Right kidney (tissue), 1 donor: ENCODE data around the gene MYO1F.
"Not testable (repeated sequence)": the region's sequence is repeated elsewhere in the genome, so short reads cannot be mapped to it uniquely, and the experiment has no call there.

Experiments used
- DNase-seq: peaks from one replicate; pipeline ENCODE4 v3.0.0-alpha.2; 2016

MYO1F gene

DNA sequence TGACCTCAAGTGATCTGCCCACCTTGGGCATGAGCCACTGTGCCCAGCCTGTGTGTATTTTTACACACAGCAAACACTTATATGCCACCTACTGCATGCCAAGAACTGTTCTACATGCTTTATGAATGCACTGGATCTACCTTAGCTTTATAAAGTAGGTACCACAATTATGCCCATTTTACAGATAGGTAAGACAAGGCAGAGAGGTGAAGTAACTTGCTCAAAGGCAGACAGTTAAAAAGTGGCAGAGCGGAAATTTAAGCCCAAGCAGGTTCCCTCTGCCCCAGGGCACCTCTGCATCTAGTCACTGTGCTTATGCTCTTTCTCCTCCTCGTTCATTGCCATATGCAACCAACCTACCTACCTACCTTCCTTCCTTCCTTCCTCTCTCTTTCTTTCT lies 22.8 kb upstream of the MYO1F start:
- DNase-seq, result no peak

DNA sequence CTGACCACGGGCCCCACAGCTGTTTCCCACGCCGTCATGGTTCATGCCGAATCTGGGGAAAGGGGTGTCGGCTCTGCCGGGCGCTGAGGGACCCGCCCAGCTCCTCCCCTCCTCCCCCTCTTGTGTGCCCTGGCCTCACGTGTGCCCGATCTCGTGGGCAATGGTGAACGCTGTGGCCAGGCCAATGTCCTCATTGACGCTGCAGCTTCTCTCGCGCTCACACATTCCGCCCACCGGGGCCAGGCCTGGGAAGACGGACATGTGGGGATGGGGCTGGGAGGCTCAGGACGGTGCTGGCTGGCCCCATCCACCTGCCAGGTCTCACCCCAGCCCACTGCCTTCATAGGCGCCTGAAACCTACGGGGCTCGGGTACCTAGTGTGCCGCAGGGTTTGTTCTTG lies 18.9 kb upstream of the MYO1F start:
- no peak for DNase-seq

DNA sequence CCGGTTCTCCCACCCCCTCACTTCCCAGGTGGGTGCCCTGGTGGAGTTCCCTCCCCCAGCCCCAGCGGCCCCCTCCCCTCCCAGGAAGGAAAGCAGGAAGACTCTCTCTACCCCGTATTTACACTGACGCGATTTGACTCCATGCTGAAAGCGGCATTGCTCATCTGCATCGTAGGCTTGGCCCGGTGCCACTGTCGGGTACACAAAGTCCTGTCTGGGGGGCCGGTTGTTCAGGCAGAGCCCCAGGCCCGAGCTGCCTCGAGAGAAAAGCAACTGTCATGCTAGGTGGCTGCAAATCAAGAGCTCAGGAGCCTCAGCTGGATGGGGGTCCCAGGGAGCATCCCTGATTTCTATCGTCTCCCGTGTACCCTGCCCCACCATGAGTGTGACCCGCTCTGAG lies 18.4 kb upstream of the MYO1F start:
- no peak for DNase-seq

DNA sequence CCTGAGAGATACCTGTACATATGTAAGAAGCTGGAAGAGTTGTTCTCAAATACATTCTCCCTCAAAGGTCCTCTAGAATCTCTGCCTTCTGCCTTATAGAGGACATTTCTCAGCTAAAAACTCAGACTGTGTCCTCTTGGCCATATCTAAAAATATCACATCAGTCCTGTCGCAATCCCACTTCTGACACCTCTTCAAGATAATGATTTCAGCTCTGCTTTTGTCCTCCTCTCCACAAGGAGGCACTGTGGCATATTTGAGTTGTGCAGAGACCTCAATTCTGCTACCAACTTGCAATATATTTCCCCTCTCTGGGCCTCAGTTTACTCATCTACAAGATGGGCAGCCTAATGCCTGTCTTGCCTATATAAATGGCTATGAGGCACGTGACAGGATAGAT lies 16.7 kb upstream of the MYO1F start:
- DNase-seq, result no peak

DNA sequence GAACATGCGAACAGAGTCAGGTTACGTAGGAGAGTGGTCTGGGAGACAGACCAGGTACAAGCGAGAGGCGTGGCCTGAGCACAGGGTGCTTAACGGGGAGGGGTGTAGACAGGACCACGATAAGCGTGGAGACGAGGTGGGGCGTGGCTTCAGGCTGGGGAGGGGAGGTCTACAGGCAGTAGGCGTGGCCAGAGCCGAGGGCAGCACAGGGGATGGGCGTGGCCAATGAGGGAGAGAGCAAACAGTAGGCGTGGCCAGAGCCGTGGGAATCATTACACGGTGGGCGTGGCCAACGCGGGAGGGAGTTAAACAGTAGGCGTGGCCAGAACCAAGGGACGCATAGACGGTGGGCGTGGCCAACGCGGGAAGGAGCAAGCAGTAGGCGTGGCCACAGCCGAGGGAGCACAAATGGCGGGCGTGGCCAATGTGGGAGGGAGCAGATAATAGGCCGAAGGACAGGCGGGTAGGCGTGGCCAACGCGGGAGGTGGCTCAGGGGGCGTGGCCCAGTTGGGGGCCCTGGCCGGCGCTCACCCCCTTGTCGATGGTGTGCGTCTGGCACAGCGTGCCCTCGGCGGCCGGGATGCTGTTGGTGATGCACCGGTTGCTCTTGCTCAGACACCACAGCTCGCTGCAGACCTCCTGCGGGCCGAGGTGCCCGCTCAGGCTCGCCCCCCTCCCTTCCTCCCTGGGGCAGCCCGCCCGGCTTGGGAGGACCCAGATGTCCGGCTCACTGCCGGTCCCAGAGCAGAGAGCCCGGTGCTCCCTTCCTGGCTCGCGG lies 15.2 kb upstream of the MYO1F start:
- peak; percentile 87 for DNase-seq

DNA sequence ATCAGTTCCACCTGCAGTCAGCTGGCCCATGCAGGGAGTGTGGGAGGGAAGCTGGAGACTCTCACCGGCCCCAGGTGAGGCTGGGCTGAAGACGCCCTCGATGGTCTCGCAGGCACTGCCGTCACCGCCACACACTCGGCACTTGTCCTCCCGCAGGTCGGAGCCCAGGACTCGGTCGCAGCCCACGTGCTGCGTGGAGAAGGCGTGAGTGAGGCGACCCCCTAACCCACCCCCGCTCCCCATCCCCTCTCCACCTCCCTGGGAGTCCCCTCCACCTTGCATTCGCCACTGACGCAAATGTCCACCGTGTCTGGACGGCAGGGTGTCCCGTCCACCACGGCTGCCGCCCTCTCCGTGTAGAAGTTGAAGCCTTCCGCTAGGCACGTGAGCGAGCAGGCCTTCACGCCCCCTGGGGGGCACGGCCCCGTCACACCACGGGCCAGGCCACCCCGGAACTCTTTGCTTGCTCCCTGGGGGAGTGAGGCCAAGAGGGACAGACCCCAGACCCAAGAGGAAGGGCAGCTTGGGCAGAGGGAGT lies 12.0 kb upstream of the MYO1F start:
- DNase-seq, result no peak

DNA sequence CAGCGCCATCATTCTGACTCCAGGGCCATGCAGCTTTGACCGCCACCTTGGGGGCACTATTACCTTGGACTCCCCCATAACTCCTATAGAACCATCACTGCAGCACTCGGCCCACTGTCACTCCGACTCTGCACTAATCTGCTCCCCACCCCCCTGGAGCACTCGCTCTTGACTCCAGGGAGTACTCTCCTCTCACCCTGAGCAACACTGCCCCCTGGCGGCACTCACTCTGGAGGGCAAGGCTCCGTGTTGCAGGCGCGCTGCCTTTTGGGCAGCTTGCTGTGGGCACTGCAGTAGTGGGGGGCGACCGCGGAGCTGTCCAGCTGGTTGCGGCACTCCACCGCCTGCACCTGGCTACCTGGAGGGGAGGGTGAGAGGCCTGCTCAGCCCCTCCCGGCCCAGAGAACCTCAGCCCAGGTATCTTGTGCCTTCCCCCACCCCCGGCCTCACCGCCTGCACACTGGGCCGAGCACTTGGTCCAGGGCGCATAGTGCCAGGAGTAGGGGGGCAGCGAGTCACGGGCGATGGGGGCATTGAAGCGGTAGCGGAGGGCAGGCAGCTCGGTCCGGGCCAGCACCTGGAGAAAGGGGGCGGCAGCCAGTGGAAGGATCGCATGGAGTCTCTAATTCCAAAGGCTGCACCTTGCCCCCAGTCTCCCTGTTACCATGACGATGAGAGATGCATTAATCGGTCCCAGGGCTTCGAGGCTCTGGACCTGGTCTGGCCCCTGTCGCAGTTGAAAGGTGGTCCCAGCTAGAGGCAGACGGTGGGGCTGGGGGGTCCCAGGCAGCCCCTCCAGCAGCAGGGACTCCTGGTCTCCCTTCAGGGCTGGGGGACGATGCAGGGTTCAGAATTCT lies 8.9 kb upstream of the MYO1F start:
- no peak for DNase-seq

DNA sequence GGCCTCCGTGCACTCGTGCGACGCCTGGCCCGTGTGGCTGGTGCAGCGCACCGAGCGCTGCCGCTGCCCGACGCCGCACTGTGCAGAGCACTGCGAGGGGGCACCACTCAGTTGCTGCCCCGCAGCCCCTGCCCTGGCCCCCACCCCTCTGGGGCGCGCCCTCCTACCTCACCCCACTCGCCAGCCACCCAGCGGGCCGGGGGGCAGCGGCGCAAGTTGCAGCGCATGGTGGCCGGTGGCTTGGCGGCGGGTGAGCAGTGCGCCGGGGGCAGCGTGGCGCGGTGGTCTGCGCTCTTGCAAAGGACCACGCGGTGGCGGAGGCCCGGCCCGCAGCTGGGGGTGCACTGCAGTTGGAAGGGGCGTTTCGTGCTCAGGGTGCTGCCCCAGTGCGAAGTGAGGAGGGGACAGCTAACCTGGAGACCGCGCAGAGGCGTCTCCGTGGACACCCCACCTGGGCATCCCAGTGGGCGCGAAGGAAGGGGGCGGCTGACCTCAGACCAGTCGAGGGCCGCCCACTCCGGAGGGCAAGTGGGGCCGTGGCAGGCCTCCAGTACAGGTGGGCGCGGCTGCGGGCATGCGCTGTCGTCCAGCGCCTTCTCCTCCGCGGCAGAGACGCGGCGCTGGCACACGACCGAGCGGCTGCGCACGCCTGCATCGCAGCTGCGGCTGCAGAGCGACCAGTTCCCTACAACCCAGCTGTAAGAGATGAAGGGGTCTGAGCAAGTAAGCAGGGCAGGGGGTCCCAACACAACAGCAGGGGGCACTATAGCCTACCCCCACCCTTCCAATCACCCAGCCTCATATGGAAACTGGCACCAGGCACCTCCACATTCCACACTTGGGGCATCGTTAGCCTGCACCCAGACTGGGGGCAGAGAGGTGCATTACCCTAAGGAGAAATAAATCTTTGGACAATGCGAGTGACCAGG lies 8.0 kb upstream of the MYO1F start:
- DNase-seq, result no peak

DNA sequence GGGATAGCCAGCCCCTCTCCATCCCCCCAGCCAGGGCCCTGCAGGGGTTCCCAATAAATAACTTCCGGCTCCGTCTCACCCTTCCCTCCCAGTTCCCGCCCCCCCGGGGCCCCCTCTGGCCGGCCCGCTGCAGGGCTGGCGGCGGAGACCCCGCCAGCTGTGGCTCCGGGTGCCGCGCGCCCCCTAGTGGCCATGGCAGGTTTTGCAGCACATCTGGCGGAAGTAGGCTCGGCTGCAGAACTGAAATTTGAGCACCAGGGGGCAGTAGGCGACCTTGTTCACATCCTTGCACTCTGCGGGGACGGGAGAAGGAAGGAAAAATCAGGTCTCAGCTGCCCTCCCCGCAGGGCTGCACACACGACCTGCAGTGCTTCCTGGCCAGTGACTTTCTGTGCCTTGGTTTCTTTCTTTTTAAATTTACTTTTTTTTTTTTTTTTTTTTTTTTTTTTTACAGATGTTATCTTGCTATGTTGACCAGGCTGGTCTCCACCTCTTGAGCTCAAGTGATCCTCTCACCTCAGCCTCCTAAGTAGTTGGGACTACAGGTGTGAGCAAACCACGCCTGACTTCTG lies 3.6 kb upstream of the MYO1F start:
- peak; percentile 95 for DNase-seq

DNA sequence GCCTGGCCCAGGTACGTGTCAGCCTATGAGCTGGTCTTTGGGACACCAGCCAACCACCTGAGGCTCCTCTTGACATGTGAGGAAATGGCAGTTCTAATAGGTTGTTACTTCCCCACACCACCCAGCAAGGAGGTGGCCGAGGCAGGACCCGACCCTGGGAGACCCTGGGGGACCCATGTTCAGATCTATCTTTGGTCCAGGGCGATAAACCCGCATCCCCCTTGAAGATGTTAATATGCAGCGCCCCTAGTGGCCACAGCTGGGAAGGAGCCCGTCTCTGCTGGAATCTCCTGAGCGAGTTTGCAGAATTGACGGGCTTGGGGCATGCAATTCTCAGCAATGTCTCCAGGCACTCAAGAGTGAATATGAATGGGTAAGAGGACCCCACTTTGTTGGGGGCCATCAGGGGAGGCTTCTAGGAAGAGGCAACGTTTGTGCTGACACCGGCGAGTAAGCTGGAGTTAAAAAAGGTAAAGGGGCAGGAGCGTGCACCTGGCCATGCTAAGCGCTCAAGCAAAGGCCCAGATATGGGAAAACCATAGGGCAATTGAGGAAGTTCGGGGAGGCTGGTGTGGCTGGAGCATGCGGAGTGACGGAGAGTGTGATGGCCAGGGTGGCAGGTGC lies 1.5 kb upstream of the MYO1F start:
- peak; percentile 58 for DNase-seq

DNA sequence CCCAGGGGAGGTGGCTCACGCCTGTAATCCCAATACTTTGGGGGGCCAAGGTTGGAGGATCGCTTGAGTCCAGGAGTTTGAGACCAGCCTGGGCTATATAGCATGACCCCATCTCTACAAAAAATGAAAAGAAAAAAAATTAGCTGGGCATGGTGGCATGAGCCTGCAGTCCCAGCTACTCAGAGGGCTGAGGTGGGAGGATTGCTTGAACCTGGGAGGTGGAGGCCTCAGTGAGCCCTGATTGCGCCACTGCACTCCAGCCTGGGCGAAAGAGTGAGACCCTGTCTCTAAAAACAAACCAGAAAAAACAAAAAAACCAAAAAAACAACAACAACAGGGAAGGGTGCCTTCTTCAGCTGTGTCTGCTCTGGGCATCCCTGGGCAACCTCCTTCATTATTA lies 499 bp upstream of the MYO1F start:
- no peak for DNase-seq

DNA sequence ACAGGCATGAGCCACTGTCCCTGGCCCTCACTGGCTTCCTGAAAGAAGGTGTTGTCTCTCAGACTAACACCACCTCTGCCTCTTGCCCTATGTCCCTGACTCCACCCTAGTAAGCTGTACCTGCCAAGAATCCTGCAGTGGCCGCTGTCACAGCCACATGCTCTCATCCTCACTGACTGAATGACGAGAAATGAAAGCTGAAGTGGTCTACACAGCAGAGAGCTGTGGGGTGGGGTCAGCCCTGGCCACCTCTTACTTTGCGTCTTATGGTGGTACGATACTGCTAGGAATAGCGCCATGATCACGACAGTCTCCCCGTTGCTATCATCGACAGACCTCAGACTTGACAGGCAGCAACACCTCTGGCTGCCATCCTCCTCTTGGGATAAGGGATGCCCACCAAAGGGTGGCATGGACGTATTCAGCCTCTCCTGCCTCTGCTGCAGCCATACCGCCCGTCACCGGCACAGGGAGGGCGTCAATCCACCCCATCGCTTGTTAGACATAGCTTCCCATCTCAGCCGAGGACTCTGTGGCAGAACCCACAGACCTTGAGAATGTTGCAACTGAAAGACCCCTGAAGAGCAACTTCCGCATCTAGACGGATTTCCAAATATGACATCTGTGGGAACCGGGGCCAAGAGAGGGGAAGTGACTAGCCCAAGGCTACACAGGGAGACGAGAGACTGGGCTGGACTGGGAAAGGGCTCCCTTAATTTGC lies 809 bp downstream of the MYO1F start:
- DNase-seq, result no peak

DNA sequence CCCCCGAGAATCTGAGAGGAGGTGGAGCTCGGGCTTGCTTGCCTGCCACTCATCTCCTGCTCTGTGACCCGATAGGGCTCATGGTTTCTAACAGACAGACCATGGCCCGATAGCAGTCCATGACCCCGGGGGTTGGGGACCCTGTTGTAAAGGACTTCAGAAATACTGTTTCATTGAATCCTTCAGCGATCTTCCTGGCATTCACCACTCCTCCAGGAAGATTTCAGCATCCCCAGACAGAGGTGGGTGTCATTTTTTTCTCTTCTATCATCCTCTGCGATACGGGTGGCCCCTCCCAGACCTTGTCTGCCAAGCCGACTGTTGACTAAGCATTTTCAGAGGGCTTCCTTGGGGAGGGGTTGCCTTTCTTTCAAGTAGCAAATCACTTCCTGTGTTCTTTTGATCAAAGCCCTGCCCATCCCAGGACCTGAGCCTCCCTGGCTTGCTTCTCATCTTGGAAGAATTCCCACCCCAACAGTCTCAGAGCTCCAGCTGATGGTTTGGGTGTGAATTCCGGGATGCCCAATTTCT lies 1.7 kb downstream of the MYO1F start:
- no peak for DNase-seq

DNA sequence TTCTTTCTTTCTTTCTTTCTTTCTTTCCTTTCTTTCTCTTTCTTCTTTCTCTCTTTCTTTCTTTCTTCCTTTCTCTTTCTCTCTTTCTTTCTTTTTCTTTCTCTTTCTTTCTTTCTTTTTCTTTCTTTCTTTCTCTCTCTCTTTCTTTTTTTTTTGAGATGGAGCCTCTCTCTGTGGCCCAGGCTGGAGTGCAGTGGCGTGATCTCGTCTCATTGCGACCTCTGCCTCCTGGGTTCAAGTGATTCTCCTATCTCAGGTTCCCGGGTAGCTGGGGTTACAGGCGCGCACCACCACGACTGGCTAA lies 2.7 kb downstream of the MYO1F start:
- DNase-seq, result not testable (repeated sequence)

DNA sequence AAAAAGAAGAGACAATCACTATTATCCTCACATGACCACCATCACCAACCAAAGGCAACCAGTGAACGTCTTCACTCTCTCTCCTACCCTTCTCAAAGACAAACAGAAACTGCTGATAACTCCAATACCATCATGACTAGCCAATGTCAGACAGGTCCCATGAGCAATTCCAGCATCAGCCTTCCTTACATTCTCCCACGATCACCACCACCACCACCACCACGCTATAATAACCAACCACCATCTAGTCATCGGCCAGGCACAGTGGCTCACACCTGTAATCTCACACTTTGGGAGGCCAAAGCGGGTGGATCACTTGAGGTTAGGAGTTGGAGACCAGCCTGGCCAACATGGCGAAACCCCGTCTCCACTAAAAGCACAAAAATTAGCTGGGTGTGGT lies 3.9 kb downstream of the MYO1F start:
- no peak for DNase-seq

DNA sequence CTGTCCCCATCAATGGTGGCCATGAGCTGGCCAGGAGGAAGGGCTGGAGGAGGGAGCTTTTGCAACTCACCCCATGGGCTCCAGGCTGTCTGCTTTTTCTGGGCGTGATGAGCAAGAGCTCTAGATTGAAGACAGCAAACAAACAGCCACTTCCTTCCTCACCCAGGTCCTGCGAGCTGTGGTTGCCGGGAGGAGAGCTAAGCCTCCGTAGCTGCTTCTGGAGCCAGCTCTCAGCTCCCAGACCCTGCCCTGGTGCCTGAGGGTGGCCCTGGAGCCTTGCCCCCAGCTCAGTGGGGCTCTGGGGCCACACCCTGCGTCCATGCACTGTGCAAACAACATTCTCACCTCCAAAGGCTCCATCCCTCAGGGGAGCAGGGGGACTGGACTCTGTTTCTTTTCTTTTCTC lies 6.2 kb downstream of the MYO1F start:
- no peak for DNase-seq

DNA sequence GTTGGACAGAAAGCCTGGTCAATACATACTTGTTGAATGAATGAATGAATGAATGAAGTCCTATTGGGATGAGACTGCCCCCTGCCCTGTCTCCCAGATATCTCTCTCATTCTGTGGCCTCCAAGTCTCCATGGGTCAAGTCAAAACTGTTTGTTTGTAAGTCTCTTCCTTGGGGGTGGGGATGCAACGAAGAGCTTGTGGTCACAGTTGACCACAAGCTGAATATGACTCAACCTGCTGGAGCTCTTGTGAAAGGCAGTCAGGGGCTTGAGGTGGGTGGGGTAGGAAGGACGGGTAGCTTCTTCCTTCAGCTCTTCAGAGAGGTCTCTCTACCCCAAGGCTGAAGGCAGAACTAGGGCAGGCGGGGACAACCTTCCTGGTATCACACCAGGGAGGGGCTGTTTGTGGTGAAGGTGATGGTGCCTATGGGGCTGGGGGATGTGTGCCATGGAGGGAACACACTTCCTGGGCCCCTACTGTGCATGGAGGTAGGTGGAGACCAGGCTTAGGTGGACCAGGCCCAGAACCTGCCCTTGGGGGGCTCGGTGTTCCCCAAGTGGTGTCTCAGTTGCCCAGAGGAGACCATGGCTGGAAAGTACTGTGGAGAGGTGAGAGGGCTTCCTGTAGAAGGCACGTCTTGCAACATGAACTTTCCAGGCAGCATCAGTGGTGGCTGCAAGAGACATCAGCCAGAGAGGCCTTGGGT lies 8.0 kb downstream of the MYO1F start:
- no peak for DNase-seq

DNA sequence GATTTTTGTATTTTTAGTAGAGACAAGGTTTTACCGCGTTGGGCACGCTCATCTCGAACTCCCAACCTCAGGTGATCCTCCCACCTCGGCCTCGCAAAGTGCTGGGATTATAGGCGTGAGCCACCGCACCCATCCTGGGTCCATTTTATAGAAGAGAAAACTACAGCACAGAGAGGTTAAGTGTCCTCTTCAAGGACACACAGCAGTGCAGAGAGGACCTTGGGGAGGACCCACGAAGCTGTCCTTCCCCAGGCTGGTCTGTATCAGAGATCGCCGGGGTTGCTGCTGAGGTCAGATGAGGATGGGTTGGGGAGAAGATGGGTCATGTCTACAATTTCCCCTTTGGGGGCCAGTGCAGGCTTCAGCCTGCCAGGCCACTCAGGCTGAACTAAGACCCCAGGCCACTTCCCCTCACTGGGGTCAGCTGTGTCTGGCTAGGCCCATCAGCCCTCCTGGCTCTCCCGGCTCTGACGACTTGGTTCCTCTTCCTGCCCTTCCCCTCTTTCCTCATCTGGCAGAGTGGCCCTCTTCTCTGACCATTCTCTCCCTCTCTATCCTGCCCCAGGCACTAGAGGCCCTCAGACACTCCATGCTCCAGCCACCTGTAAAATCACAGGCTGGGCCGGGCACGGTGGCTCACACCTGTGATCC lies 9.6 kb downstream of the MYO1F start:
- no peak for DNase-seq

DNA sequence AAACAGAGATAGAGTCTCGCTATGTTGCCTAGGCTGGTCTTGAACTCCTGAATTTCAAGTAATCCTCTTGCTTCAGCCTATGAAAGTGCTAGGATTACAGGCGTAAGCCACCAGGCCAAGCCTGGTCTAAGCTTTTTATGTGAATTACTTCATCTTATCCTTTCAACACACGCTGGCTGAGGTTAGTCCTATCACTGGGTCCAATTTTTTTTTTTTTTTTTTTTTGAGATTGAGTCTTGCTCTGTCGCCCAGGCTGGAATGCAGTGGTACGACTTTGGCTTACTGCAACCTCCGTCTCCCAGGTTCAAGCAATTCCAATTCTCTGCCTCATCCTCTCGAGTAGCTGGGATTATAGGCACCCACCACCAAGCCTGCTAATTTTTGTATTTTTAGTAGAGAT lies 10.4 kb downstream of the MYO1F start:
- DNase-seq, result no peak

DNA sequence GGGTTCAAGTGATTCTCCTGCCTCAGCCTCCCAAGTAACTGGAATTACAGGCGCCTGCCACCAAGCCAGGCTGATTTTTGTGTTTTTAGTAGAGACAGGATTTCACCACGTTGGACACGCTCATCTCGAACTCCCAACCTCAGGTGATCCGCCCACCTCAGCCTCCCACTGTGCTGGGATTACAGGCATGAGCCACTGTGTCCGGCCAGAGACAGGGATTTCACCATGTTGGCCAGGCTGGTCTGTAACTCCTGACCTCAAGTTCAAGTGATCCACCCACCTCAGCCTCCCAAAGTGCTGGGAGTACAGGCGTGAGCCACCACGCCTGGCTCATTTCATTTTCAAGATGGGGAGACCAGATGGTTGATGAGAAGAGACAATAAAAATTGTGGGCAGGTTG lies 12.4 kb downstream of the MYO1F start:
- not testable (repeated sequence) for DNase-seq
